SH-SY5Y (cell line): Measurements from ENCODE around the gene LRRC4C.

Experiments used
- GATA2 ChIP-seq: IDR thresholded peaks from 2 replicates; pipeline ENCODE4 v1.6.1; 2011; ENCODE audit warnings: mild to moderate bottlenecking, low read depth, low read length
- GATA3 ChIP-seq: IDR thresholded peaks from 2 replicates; pipeline ENCODE4 v1.6.1; 2011; ENCODE audit warnings: low read depth, mild to moderate bottlenecking, low read length, moderate library complexity

- TF ChIP-seq GATA2 (peak; percentile 49; the same call in 1 of the 2 replicates), GATA3 (no peak)
These were observed 1185.4 kb downstream of the LRRC4C start for GRCh38 chr11:40274017-40274416.
